ENCODE measurements around the gene RABAC1. TPM values are rescaled to one million over a fixed set of nuclear protein-coding genes. Genes with fewer than 3 reads are reported as not detected.
A peak's percentile ranks its signal among the peaks of the same experiment; 100 is the strongest.

Gene RABAC1
- polyA plus RNA-seq, 1 experiment = 149 TPM

- DNase-seq (ENCODE audit: low read depth, low spot score) = no peak
- no peak overlapping the region for H3K4me3 ChIP-seq (ENCODE audit: low read depth, low read length)
- CTCF ChIA-PET = interaction anchor here (0.5 kb wide), 1 partner anchor 689 kb away, joined by 3 read pairs; no protein-coding TSS in a partner anchor
- POLR2A ChIA-PET = no interaction called here
- H3K27ac ChIP-seq (ENCODE audit: low read depth, low read length) = no peak overlapping the region
- peaks cover 81% of the 10 kb centered on the region for H3K27me3 ChIP-seq (ENCODE audit: control insufficient read depth, insufficient read depth, low read length)
- peaks cover 7% of the 10 kb centered on the region; the same call in 1 of the 2 replicates for H3K9me3 ChIP-seq (ENCODE audit: control insufficient read depth, insufficient read depth, low read length)
- TF ChIP-seq CTCF (IDR thresholded peaks at IDR 0.05; ENCODE audit: low read depth, low read length) = peak; percentile 48
Measured at GRCh38 chr19:41930926-41931592, 28.1 kb downstream of the RABAC1 start.

- no peak for DNase-seq (ENCODE audit: low read depth, low spot score)
- TF ChIP-seq CTCF (IDR thresholded peaks at IDR 0.05; ENCODE audit: low read depth, low read length) = no peak
- H3K27ac ChIP-seq (ENCODE audit: low read depth, low read length) = no peak overlapping the region
- H3K4me3 ChIP-seq (ENCODE audit: low read depth, low read length) = no peak overlapping the region
- peaks cover 81% of the 10 kb centered on the region for H3K27me3 ChIP-seq (ENCODE audit: control insufficient read depth, insufficient read depth, low read length)
- CTCF ChIA-PET = interaction anchor here (0.5 kb wide), 1 partner anchor 56 kb away, joined by 6 read pairs; no protein-coding TSS in a partner anchor
- peaks cover 7% of the 10 kb centered on the region; the same call in 1 of the 2 replicates for H3K9me3 ChIP-seq (ENCODE audit: control insufficient read depth, insufficient read depth, low read length)
- POLR2A ChIA-PET = no interaction called here
Measured at GRCh38 chr19:41930322-41930722, 28.8 kb downstream of the RABAC1 start.

GRCh38 chr19:41929536-41930071 is 29.5 kb downstream of the RABAC1 start:
- CTCF ChIA-PET = interaction anchor here (0.9 kb wide), 1 partner anchor 27 kb away, joined by 3 read pairs; no protein-coding TSS in a partner anchor
- Histone ChIP-seq H3K27ac (ENCODE audit: low read depth, low read length) (no peak overlapping the region), H3K4me3 (ENCODE audit: low read depth, low read length) (no peak overlapping the region), H3K27me3 (ENCODE audit: control insufficient read depth, insufficient read depth, low read length) (peaks cover 79% of the 10 kb centered on the region), H3K9me3 (ENCODE audit: control insufficient read depth, insufficient read depth, low read length) (peaks cover 7% of the 10 kb centered on the region; the same call in 1 of the 2 replicates)
- DNase-seq (ENCODE audit: low read depth, low spot score) = no peak
- POLR2A ChIA-PET = no interaction called here
- TF ChIP-seq CTCF (IDR thresholded peaks at IDR 0.05; ENCODE audit: low read depth, low read length) = no peak

GRCh38 chr19:41928754-41929535 is 30.2 kb downstream of the RABAC1 start:
- TF ChIP-seq CTCF (IDR thresholded peaks at IDR 0.05; ENCODE audit: low read depth, low read length) = no peak
- Histone ChIP-seq H3K27ac (ENCODE audit: low read depth, low read length) (no peak overlapping the region), H3K4me3 (ENCODE audit: low read depth, low read length) (peak overlapping the region; percentile 36), H3K9me3 (ENCODE audit: control insufficient read depth, insufficient read depth, low read length) (peaks cover 7% of the 10 kb centered on the region; the same call in 1 of the 2 replicates), H3K27me3 (ENCODE audit: control insufficient read depth, insufficient read depth, low read length) (peaks cover 77% of the 10 kb centered on the region)
- POLR2A ChIA-PET = no interaction called here
- no peak for DNase-seq (ENCODE audit: low read depth, low spot score)
- CTCF ChIA-PET = interaction anchor here (0.6 to 1.3 kb wide), 4 partner anchors 9 to 106 kb away, joined by 3 to 5 read pairs (median 3); no protein-coding TSS in a partner anchor

Data from AG04450 (cell line).